ENCODE measurements around the gene TMEM238L. TPM values are rescaled to one million over a fixed set of nuclear protein-coding genes. Genes with fewer than 3 reads are reported as not detected.

TMEM238L gene
- total and polyA plus RNA-seq, 2 experiments from 2014 or later: not detected

- Histone ChIP-seq H3K4me3 (no peak overlapping the region), H3K4me1 (ENCODE audit: low read depth) (no peaks in the 10 kb centered on the region), H3K9me3 (ENCODE audit: low read depth) (no peaks in the 10 kb centered on the region), H3K27me3 (no peaks in the 10 kb centered on the region), H3K36me3 (no peaks in the 10 kb centered on the region), H3K27ac (no peak overlapping the region)
- no peak for DNase-seq (ENCODE audit: low read depth in 1 of 2, low spot score in 1 of 2)
- no peak for TF ChIP-seq CTCF (IDR thresholded peaks at IDR 0.05; ENCODE audit: low read depth, low read length)
Measured at GRCh38 chr17:10814075-10814474, 10.2 kb upstream of the TMEM238L start.

- no peak overlapping the region for H3K4me3 ChIP-seq
- no peak for TF ChIP-seq CTCF (IDR thresholded peaks at IDR 0.05; ENCODE audit: low read depth, low read length)
- no peaks in the 10 kb centered on the region for H3K27me3 ChIP-seq
- H3K36me3 ChIP-seq: no peaks in the 10 kb centered on the region
- no peak overlapping the region for H3K27ac ChIP-seq
- H3K9me3 ChIP-seq (ENCODE audit: low read depth): no peaks in the 10 kb centered on the region
- H3K4me1 ChIP-seq (ENCODE audit: low read depth): no peaks in the 10 kb centered on the region
- no peak for DNase-seq (ENCODE audit: low read depth in 1 of 2, low spot score in 1 of 2)
Measured at GRCh38 chr17:10812674-10813073, 8.8 kb upstream of the TMEM238L start.

- Histone ChIP-seq H3K27ac (no peak overlapping the region), H3K9me3 (ENCODE audit: low read depth) (no peaks in the 10 kb centered on the region), H3K36me3 (no peaks in the 10 kb centered on the region), H3K4me1 (ENCODE audit: low read depth) (no peaks in the 10 kb centered on the region), H3K4me3 (no peak overlapping the region), H3K27me3 (no peaks in the 10 kb centered on the region)
- no peak for DNase-seq (ENCODE audit: low read depth in 1 of 2, low spot score in 1 of 2)
- no peak for TF ChIP-seq CTCF (IDR thresholded peaks at IDR 0.05; ENCODE audit: low read depth, low read length)
Measured at GRCh38 chr17:10809605-10810004, 5.7 kb upstream of the TMEM238L start.

GRCh38 chr17:10807704-10808128 lies 3.8 kb upstream of the TMEM238L start:
- no peaks in the 10 kb centered on the region for H3K36me3 ChIP-seq
- DNase-seq (ENCODE audit: low read depth in 1 of 2, low spot score in 1 of 2): no peak
- H3K9me3 ChIP-seq (ENCODE audit: low read depth): no peaks in the 10 kb centered on the region
- H3K27me3 ChIP-seq: no peaks in the 10 kb centered on the region
- H3K4me1 ChIP-seq (ENCODE audit: low read depth): no peaks in the 10 kb centered on the region
- no peak overlapping the region for H3K4me3 ChIP-seq
- no peak for TF ChIP-seq CTCF (IDR thresholded peaks at IDR 0.05; ENCODE audit: low read depth, low read length)
- H3K27ac ChIP-seq: no peak overlapping the region

GRCh38 chr17:10806545-10807262 lies 2.8 kb upstream of the TMEM238L start:
- Histone ChIP-seq H3K4me1 (ENCODE audit: low read depth) (no peaks in the 10 kb centered on the region), H3K27ac (no peak overlapping the region), H3K4me3 (no peak overlapping the region), H3K36me3 (no peaks in the 10 kb centered on the region), H3K27me3 (no peaks in the 10 kb centered on the region), H3K9me3 (ENCODE audit: low read depth) (no peaks in the 10 kb centered on the region)
- no peak for DNase-seq (ENCODE audit: low read depth in 1 of 2, low spot score in 1 of 2)
- TF ChIP-seq CTCF (IDR thresholded peaks at IDR 0.05; ENCODE audit: low read depth, low read length): no peak

Data from cardiac muscle cell (in vitro differentiated cells and primary cell).